DND-41 (cell line): ENCODE data around the gene AASDHPPT.

Experiments used
- ATAC-seq: fragments of 200-7000 bp; cut with Tn5 transposase; 3 replicates; pipeline ENCODE4 v1.9.1; 2021; ENCODE audit warnings: low read depth; ENCODE audit not compliant: insufficient read depth
- DNase-seq: peaks from one replicate; pipeline ENCODE4 v3.0.0-alpha.2; 2020
- H2AFZ ChIP-seq: 2 replicates; pipeline ENCODE4 v1.6.0; 2012; ENCODE audit warnings: low read depth, low read length
- H3K27ac ChIP-seq: 2 replicates; pipeline ENCODE4 v1.5.1; 2012; ENCODE audit warnings: low read length, inconsistent platforms
- H3K27me3 ChIP-seq: fragments of 200-600 bp; sonication (generic); 2 replicates; pipeline ENCODE4 v1.6.0; 2012; ENCODE audit warnings: low read length, mild to moderate bottlenecking, inconsistent platforms; ENCODE audit not compliant: insufficient read depth, poor library complexity
- H3K36me3 ChIP-seq: 2 replicates; pipeline ENCODE4 v1.5.1; 2012; ENCODE audit warnings: low read length, inconsistent platforms; ENCODE audit not compliant: insufficient read depth
- H3K4me1 ChIP-seq: 2 replicates; pipeline ENCODE4 v1.5.1; 2012; ENCODE audit warnings: mild to moderate bottlenecking, low read length; ENCODE audit not compliant: insufficient read depth
- H3K4me2 ChIP-seq: 2 replicates; pipeline ENCODE4 v1.6.0; 2012; ENCODE audit warnings: mild to moderate bottlenecking, moderate library complexity, low read length, inconsistent platforms; ENCODE audit not compliant: insufficient read depth
- H3K4me3 ChIP-seq, 2 experiments: fragments of 200-600 bp in 1 of 2; shearing (Covaris generic) in 1 of 2; 2 replicates each; pipeline ENCODE4 v1.5.1; 2012 to 2016; ENCODE audit warnings: inconsistent platforms in 2 of 2, low read length in 2 of 2, mild to moderate bottlenecking in 2 of 2, low read depth in 1 of 2, moderate library complexity in 1 of 2
- H3K79me2 ChIP-seq: 2 replicates; pipeline ENCODE4 v1.6.0; 2012; ENCODE audit warnings: low read length, inconsistent platforms; ENCODE audit not compliant: insufficient read depth
- H3K9ac ChIP-seq: 2 replicates; pipeline ENCODE4 v1.6.0; 2012; ENCODE audit warnings: low read depth, mild to moderate bottlenecking, inconsistent platforms, low read length, moderate library complexity
- H3K9me3 ChIP-seq: 2 replicates; pipeline ENCODE4 v1.5.1; 2012; ENCODE audit warnings: low read length, moderate library complexity, mild to moderate bottlenecking, inconsistent platforms; ENCODE audit not compliant: insufficient read depth, severe bottlenecking
- H4K20me1 ChIP-seq: 2 replicates; pipeline ENCODE4 v1.6.0; 2012; ENCODE audit warnings: low read length; ENCODE audit not compliant: insufficient read depth
- EZH2 ChIP-seq: IDR thresholded peaks from 3 replicates; pipeline ENCODE4 v1.6.1; 2012; ENCODE audit warnings: borderline replicate concordance, low read depth, mild to moderate bottlenecking, moderate library complexity, low read length, inconsistent platforms; ENCODE audit not compliant: severe bottlenecking
- TF ChIP-seq, protein P1 (sequence below): IDR thresholded peaks from 2 replicates; pipeline ENCODE4 v1.5.1; 2012; ENCODE audit warnings: borderline replicate concordance, low read length, moderate library complexity, mild to moderate bottlenecking; ENCODE audit not compliant: poor library complexity, severe bottlenecking; ENCODE audit errors: extremely low read depth

The AASDHPPT gene

DNA sequence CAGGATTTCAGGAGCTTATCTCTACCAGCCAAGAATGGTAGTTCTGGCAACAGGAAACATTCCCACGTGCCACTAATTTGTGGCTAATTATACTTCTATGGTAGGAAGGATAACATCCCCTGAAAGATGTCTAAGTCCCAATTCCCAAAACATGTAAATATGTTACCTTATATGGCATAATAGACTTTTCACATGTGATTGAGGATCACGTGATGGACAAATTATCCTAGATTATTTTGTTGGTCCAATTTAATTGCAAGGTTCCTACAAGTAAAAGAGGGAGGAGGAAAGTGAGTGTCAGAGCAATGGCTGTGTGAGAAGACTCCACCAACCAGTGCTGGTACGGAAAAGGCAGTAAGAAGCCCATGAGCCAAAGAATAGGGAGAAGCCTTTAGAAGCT is 45.5 kb upstream of the AASDHPPT start:
- no peaks in the 10 kb centered on the region for H3K27me3 ChIP-seq
- DNase-seq (no peak), ATAC-seq (no peak)
- no peak overlapping the region for H3K9ac ChIP-seq
- no peaks in the 10 kb centered on the region for H3K9me3 ChIP-seq
- H3K36me3 ChIP-seq: no peaks in the 10 kb centered on the region
- no peak overlapping the region for H2AFZ ChIP-seq
- no peaks in the 10 kb centered on the region for H3K4me1 ChIP-seq
- H3K4me3 ChIP-seq: no peak overlapping the region
- no peak overlapping the region for H3K27ac ChIP-seq
- TF ChIP-seq EZH2: no peak
- TF ChIP-seq, protein P1, sequence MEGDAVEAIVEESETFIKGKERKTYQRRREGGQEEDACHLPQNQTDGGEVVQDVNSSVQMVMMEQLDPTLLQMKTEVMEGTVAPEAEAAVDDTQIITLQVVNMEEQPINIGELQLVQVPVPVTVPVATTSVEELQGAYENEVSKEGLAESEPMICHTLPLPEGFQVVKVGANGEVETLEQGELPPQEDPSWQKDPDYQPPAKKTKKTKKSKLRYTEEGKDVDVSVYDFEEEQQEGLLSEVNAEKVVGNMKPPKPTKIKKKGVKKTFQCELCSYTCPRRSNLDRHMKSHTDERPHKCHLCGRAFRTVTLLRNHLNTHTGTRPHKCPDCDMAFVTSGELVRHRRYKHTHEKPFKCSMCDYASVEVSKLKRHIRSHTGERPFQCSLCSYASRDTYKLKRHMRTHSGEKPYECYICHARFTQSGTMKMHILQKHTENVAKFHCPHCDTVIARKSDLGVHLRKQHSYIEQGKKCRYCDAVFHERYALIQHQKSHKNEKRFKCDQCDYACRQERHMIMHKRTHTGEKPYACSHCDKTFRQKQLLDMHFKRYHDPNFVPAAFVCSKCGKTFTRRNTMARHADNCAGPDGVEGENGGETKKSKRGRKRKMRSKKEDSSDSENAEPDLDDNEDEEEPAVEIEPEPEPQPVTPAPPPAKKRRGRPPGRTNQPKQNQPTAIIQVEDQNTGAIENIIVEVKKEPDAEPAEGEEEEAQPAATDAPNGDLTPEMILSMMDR: no peak
- no peak overlapping the region for H3K4me2 ChIP-seq
- H4K20me1 ChIP-seq: no peaks in the 10 kb centered on the region
- H3K79me2 ChIP-seq: no peaks in the 10 kb centered on the region

DNA sequence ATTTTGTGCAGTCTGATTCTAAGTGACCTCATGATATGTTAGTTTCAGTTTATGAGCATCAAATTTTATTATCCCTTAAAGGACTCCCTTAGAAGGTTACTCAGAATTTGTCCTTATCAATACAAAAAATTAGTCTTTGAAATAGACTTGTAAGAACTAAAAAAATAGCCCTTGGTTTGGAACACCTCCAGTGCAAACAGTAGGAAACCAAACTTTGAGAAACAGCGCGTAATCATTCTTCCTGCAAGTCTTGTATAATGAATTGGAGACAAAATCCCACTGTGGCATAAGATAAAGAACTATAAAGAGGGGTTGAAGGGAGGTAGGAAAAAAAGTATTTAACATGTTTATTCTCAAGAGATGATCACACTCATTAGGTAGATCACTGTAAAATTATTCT is 44.6 kb upstream of the AASDHPPT start:
- DNase-seq (no peak), ATAC-seq (no peak)
- no peaks in the 10 kb centered on the region for H4K20me1 ChIP-seq
- H3K9me3 ChIP-seq: no peaks in the 10 kb centered on the region
- H3K27ac ChIP-seq: no peak overlapping the region
- no peaks in the 10 kb centered on the region for H3K27me3 ChIP-seq
- H3K4me3 ChIP-seq: no peak overlapping the region
- H3K9ac ChIP-seq: no peak overlapping the region
- H3K79me2 ChIP-seq: no peaks in the 10 kb centered on the region
- H2AFZ ChIP-seq: no peak overlapping the region
- no peak overlapping the region for H3K4me2 ChIP-seq
- no peaks in the 10 kb centered on the region for H3K36me3 ChIP-seq
- no peaks in the 10 kb centered on the region for H3K4me1 ChIP-seq
- TF ChIP-seq EZH2: no peak
- TF ChIP-seq, protein P1: no peak

DNA sequence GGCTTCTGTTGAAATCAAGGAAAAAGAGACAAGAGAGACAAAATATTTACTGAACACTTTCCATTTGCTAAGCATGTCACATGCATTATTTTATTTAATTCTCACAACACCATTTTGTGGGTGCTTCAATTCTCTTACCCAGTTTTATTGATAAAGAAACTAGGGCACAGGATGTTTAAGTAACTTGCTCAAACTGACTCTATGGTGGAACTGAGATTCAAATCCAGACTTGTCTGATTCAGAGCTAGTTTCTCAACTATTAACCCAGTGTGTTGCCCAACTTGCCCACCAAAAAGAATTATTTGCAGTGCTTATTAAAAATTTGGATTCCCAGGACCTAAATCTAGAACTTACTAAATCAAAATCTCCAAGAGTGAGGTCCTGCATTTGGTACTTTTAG is 33.9 kb upstream of the AASDHPPT start:
- Histone ChIP-seq H2AFZ (no peak overlapping the region), H3K4me3 (no peak overlapping the region), H3K9me3 (no peaks in the 10 kb centered on the region), H3K79me2 (no peaks in the 10 kb centered on the region), H3K4me1 (no peaks in the 10 kb centered on the region), H4K20me1 (no peaks in the 10 kb centered on the region), H3K9ac (no peak overlapping the region), H3K27me3 (no peaks in the 10 kb centered on the region), H3K4me2 (no peak overlapping the region), H3K36me3 (no peaks in the 10 kb centered on the region), H3K27ac (no peak overlapping the region)
- DNase-seq (no peak), ATAC-seq (no peak)
- TF ChIP-seq, protein P1: no peak
- no peak for TF ChIP-seq EZH2

DNA sequence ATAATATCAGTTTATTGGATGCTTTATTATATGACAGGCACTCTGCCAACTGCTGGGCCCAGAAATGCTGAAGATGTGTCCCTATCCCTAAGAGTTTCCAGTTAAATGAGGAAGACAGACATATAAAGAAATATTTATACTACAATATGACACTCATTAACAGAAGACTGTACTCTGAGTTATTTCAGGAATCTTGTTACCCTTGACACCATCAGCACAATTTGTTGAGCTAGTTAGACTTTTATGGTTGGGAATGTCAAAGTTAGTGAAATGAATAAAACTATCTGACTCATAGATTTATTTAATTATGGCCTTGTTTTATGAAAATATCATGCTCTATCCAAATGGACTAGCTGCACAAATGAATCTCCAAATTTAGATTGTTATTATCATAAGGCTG is 29.8 kb upstream of the AASDHPPT start:
- Histone ChIP-seq H3K4me2 (no peak overlapping the region), H3K4me1 (no peaks in the 10 kb centered on the region), H2AFZ (no peak overlapping the region), H3K9ac (no peak overlapping the region), H3K9me3 (no peaks in the 10 kb centered on the region), H3K36me3 (no peaks in the 10 kb centered on the region), H3K27ac (no peak overlapping the region), H3K27me3 (no peaks in the 10 kb centered on the region), H4K20me1 (no peaks in the 10 kb centered on the region), H3K4me3 (no peak overlapping the region), H3K79me2 (no peaks in the 10 kb centered on the region)
- ATAC-seq (no peak), DNase-seq (no peak)
- TF ChIP-seq, protein P1: no peak
- TF ChIP-seq EZH2: no peak
